Cardiac fibroblast (primary cell): Measurements from ENCODE around the gene CENPN.

ENCODE experiments used
- DNase-seq, 2 donors: peaks; one replicate each; pipeline versions ENCODE4 v3.0.0 to v3.0.0-alpha.2; 2010; ENCODE audit warnings: low read depth in 2 of 2
- H3K4me3 ChIP-seq, 2 donors: replicated peaks in 1 of 2; 1 replicate in 1 of 2; 2 replicates in 1 of 2; pipeline ENCODE4 v1.5.1; 2011; ENCODE audit warnings: low read depth in 2 of 2, low read length in 2 of 2, mild to moderate bottlenecking in 2 of 2, moderate library complexity in 1 of 2
- CTCF ChIP-seq: IDR thresholded peaks from one replicate; pipeline ENCODE4 v1.5.1; 2011; ENCODE audit warnings: low read depth, mild to moderate bottlenecking, low read length, inconsistent platforms

CENPN gene

GRCh38 chr16:81036751-81037350, 29.8 kb downstream of the CENPN start:
- H3K4me3 ChIP-seq = peak overlapping the region; percentile 67 to 70
- TF ChIP-seq CTCF = no peak
- DNase-seq = peak; percentile 3 to 42

- TF ChIP-seq CTCF = no peak
- H3K4me3 ChIP-seq = no peak overlapping the region
- DNase-seq = no peak
Measured at GRCh38 chr16:81040131-81040530, 33.1 kb downstream of the CENPN start.

DNA sequence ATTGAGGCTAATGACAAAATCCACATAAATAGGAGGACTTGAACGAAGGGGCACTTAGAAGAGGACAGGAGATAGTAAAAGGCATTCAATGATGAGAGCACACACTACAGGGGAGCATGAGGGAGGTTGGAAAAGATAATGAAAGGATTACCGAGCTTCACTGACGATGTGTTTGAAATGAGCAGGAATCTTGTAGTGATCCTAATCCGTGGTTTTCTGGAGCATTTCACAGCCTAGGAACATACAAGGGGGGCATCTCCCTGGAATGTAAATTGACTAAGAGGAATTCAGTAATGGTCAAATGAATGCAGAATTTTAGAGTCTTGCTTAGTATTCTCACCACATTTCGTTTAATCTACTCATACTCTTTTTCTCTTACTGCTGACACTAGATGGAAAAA, 33.8 kb downstream of the CENPN start:
- no peak for TF ChIP-seq CTCF
- DNase-seq = no peak
- H3K4me3 ChIP-seq = no peak overlapping the region

GRCh38 chr16:81041696-81042095, 34.7 kb downstream of the CENPN start:
- no peak overlapping the region for H3K4me3 ChIP-seq
- DNase-seq = no peak
- no peak for TF ChIP-seq CTCF

DNA sequence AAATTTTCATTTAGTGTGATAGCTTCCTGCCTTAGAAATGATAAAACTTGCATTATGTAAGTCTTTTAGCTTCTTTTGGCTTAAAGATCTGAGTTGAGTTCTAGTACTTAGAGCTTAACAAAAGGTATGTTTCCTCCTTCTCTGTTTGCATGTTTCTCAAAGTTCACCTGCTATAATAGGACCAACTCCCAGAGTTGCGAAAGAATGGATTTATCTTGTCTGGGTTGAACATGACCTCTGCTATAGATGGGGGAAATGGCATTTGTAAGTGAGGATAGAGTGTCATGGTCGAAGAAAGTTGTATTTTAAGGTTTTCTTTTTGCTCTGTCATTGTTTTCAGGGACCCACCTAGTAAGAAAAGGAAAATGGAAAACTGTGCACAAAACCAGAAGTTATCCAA, 35.8 kb downstream of the CENPN start:
- DNase-seq = no peak
- TF ChIP-seq CTCF = no peak
- no peak overlapping the region for H3K4me3 ChIP-seq

DNA sequence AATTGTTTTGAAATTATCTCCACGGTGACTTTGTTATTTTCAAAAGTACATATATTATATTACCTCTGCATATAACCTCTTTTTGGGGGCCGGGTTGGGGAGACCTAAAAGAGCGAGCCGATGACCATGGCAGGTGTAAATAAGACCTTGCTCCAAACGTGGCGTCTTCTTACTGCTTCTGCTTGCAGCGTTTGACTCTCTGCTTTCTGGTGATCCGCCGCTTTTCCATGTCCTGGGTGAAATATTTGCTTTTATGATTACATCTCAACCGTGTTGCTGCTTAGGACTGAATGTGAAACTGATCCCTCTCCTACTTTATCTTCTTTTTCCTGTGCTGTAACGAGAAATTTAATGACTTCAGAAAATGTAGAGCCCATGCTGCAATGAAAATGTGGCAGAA, 46.7 kb downstream of the CENPN start:
- no peak overlapping the region for H3K4me3 ChIP-seq
- no peak for DNase-seq
- no peak for TF ChIP-seq CTCF
